Cardiac muscle cell (in vitro differentiated cells and primary cell): ENCODE results near the gene CNBD2. TPM values are rescaled to one million over a fixed set of nuclear protein-coding genes. Genes with fewer than 3 reads are reported as not detected.
"Not testable (repeated sequence)": the region's sequence is repeated elsewhere in the genome, so short reads cannot be mapped to it uniquely, and the experiment has no call there.

ENCODE experiments used
- DNase-seq, 2 donors: peaks; one replicate each; pipeline versions ENCODE4 v3.0.0 to v3.0.0-alpha.2; 2010 to 2017; ENCODE audit warnings: low read depth in 1 of 2, low spot score in 1 of 2
- H3K27ac ChIP-seq: fragments of 200-600 bp; sonication (generic); 2 replicates; pipeline ENCODE4 v1.5.1; 2016
- H3K27me3 ChIP-seq: fragments of 200-600 bp; sonication (generic); 2 replicates; pipeline ENCODE4 v1.6.0; 2016; ENCODE audit warnings: control low read depth
- H3K36me3 ChIP-seq: fragments of 200-600 bp; sonication (generic); 2 replicates; pipeline ENCODE4 v1.5.1; 2016; ENCODE audit warnings: control low read depth
- H3K4me1 ChIP-seq: fragments of 200-600 bp; sonication (generic); 2 replicates; pipeline ENCODE4 v1.8.1; 2017; ENCODE audit warnings: low read depth, mild to moderate bottlenecking, mixed run types
- H3K4me3 ChIP-seq: fragments of 200-600 bp; sonication (generic); 2 replicates; pipeline ENCODE4 v1.5.1; 2016; ENCODE audit warnings: mild to moderate bottlenecking
- H3K9me3 ChIP-seq: fragments of 200-600 bp; sonication (generic); 2 replicates; pipeline ENCODE4 v1.5.1; 2017; ENCODE audit warnings: low read depth, mild to moderate bottlenecking, control low read depth
- CTCF ChIP-seq: IDR thresholded peaks from 2 replicates; pipeline ENCODE4 v1.5.1; 2012; ENCODE audit warnings: low read depth, mild to moderate bottlenecking, low read length
- polyA plus RNA-seq: library from polyadenylated mRNA; unstranded; fragments of >200 nt; fragmentation: Nextera tagmentation; extraction: Ambion mirVana; gene quantifications from 2 replicates; pipeline ENCODE4 v1.2.1, GENCODE V29; 2016
- total RNA-seq: library from RNA; depleted of rRNA; stranded (reverse); fragments of >200 nt; gene quantifications from 2 replicates; pipeline ENCODE4 v1.2.3, GENCODE V29; 2016

The CNBD2 gene
- total and polyA plus RNA-seq, 2 experiments from 2014 or later = 0.82 to 10.4 TPM

GRCh38 chr20:35941620-35942019, 26.8 kb upstream of the CNBD2 start:
- Histone ChIP-seq H3K4me1 (no peaks in the 10 kb centered on the region), H3K4me3 (no peak overlapping the region), H3K36me3 (peaks cover 25% of the 10 kb centered on the region), H3K27me3 (no peaks in the 10 kb centered on the region), H3K9me3 (no peaks in the 10 kb centered on the region), H3K27ac (no peak overlapping the region)
- no peak for DNase-seq
- TF ChIP-seq CTCF = no peak

GRCh38 chr20:35942243-35942642, 26.1 kb upstream of the CNBD2 start:
- Histone ChIP-seq H3K9me3 (no peaks in the 10 kb centered on the region), H3K27ac (no peak overlapping the region), H3K27me3 (no peaks in the 10 kb centered on the region), H3K36me3 (peaks cover 25% of the 10 kb centered on the region), H3K4me1 (no peaks in the 10 kb centered on the region), H3K4me3 (no peak overlapping the region)
- TF ChIP-seq CTCF = no peak
- DNase-seq = no peak

- Histone ChIP-seq H3K27me3 (no peaks in the 10 kb centered on the region), H3K4me1 (peaks cover 6% of the 10 kb centered on the region), H3K27ac (no peak overlapping the region), H3K9me3 (no peaks in the 10 kb centered on the region), H3K4me3 (no peak overlapping the region), H3K36me3 (peaks cover 8% of the 10 kb centered on the region)
- peak; percentile 40 for TF ChIP-seq CTCF
- peak; percentile 23 to 41 for DNase-seq
These were observed 20.9 kb upstream of the CNBD2 start for GRCh38 chr20:35947489-35947888.

- no peak overlapping the region for H3K4me3 ChIP-seq
- TF ChIP-seq CTCF = no peak
- no peaks in the 10 kb centered on the region for H3K27me3 ChIP-seq
- H3K9me3 ChIP-seq = no peaks in the 10 kb centered on the region
- no peak overlapping the region for H3K27ac ChIP-seq
- DNase-seq = no peak
- H3K36me3 ChIP-seq = peaks cover 8% of the 10 kb centered on the region
- H3K4me1 ChIP-seq = peaks cover 11% of the 10 kb centered on the region
These were observed 20.5 kb upstream of the CNBD2 start for GRCh38 chr20:35947907-35948306.

GRCh38 chr20:35950093-35950492, 18.3 kb upstream of the CNBD2 start:
- Histone ChIP-seq H3K4me3 (no peak overlapping the region), H3K27me3 (no peaks in the 10 kb centered on the region), H3K4me1 (peaks cover 12% of the 10 kb centered on the region), H3K27ac (no peak overlapping the region), H3K36me3 (peaks cover 4% of the 10 kb centered on the region), H3K9me3 (no peaks in the 10 kb centered on the region)
- DNase-seq = no peak
- TF ChIP-seq CTCF = no peak

- not testable (repeated sequence) for H3K4me3 ChIP-seq, H3K27me3 ChIP-seq, H3K36me3 ChIP-seq, DNase-seq, H3K9me3 ChIP-seq
- H3K4me1 ChIP-seq = peaks cover 16% of the 10 kb centered on the region
- peak overlapping the region; percentile 99 for H3K27ac ChIP-seq
These were observed 16.3 kb upstream of the CNBD2 start for GRCh38 chr20:35952080-35952479.
